NCI-H2227 (cell line): ENCODE results near the gene TNFRSF1B.

Source experiments
- DNase-seq: peaks from one replicate; lab custom pipeline; 2025; ENCODE audit not compliant: unreplicated experiment; lab: John Stamatoyannopoulos, UW

The TNFRSF1B gene

GRCh38 chr1:12174924-12175810 is 8.4 kb downstream of the TNFRSF1B start:
- no peak for DNase-seq

DNA sequence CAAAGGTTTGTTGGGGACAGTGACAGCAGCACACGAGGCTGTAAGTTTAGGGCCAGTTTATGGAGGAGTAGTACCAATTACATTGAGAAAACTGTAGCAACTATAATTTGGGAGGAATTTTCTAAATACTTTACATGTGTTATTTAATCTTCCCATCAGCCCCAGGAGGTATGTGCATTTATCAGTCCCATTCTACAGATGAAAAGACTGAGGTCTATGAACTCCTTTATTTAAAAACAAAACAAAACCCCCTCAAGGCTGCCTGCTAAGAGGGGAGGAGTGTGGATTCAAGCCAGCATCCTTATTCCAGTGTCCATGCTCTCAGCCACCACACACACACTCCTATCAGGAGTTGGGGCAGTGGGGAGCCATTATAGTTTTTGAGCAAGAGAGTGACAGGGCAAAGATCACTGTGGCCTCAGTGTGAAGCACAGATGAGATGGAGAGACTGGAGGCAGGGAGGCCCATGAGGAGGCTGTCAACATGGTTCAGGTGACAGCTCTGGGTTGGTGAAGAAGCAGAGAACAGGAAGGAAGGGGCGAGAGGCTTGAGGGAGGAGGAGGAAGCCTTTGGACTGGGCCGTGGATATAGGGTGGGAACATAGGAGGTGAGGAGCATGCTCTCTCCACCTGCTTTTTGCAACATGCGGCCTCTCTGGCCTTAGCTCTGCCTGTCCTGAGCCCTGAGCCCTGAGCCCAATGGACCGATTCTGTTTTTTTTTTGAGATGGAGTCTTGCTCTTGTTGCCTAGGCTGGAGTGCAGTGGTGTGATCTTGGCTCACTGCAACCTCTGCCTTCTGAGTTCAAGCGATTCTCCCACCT is 9.7 kb downstream of the TNFRSF1B start:
- no peak for DNase-seq

- DNase-seq, result no peak
These were observed 10.6 kb downstream of the TNFRSF1B start for GRCh38 chr1:12177156-12177998.

- DNase-seq, result peak; percentile 19
These were observed 11.2 kb downstream of the TNFRSF1B start for GRCh38 chr1:12177999-12178441.

DNA sequence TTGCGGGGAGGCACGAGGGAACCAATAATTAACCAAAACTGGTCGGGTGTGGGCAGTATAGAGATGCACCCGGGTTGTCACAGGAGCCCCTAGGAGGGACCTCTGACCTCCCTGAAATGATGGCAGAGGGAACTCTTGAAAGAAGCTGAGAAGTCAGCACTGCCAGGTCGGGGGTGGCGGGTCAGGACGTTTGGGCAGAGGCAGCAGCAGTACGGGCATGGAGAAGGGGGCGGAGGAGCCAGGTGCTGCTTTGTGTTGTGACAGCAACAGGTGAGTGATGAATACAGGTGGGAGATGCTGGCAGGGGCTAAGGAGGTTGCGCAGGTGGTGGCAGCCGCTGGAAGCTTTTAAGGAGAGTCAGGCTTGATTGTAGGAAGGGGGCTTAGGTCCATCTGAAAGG is 11.7 kb downstream of the TNFRSF1B start:
- no peak for DNase-seq

GRCh38 chr1:12179111-12179519 is 12.3 kb downstream of the TNFRSF1B start:
- DNase-seq, result no peak

- no peak for DNase-seq
These were observed 12.9 kb downstream of the TNFRSF1B start for GRCh38 chr1:12179676-12180075.

GRCh38 chr1:12180315-12180714 is 13.5 kb downstream of the TNFRSF1B start:
- no peak for DNase-seq

DNA sequence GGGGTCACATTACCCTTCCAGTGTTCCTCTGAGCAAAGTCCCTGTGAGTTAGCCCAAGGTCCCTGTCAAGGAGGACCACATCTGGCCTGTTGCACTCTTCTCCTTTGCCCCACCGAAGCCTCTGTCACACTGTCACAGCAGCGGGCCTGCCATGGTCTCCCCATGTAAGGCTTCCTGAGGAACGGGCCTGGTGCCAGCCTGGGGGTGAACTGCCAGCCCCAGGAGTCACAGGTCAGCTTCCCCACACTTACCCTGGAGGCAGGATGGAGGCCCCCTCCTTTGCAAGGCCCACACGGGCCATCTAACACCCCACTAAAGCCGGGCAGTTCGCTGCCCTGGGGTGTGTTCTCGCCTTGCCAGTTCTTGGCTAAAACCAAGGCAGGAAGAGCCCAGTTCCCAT is 14.1 kb downstream of the TNFRSF1B start:
- DNase-seq, result no peak

DNA sequence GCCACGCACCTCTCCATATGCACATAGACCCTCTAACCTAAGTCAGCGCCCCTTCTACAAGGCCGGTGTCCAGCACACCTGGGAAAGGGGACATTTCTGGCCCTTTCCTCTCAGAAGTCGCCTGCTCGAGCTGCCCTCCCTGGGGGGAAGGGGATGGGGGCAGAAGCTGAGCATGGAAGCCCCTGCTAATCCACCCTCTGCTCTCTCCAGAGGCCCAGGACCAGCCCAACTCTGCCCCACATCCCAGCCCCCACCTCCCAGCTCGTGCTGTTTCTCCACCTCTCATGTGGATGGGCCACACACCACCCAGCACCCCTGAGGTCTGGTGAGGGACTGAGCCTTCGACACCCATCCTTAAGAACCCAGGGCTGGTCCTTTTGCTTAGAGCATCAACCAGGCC is 14.8 kb downstream of the TNFRSF1B start:
- DNase-seq, result no peak

DNA sequence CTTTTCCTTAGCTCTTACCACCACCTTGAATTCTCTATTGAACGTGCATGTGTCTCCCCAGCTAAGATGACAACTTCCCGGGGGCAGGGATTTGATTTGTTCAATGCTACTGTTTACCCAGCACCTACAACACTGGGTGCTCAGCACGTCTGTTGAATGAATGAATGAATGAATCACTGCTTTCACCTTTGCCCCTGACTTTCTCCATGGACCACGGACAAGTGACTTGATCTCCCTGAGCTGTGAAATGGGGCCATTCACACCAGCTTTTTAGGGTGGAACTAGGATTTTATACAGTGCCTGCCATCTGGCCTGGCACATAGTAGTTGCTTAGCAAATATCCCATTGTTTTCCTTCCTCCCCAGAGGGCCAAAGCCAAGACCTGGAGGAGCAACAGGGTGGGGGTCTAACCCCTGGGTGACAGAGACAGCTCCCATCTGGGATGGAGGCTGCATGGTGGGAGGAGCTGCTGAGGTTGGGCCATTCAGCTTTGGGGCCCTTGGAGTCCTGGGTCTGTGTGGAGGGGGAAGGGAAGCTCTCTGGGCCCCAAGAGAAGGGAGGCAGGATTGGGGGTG is 15.7 kb downstream of the TNFRSF1B start:
- no peak for DNase-seq

DNA sequence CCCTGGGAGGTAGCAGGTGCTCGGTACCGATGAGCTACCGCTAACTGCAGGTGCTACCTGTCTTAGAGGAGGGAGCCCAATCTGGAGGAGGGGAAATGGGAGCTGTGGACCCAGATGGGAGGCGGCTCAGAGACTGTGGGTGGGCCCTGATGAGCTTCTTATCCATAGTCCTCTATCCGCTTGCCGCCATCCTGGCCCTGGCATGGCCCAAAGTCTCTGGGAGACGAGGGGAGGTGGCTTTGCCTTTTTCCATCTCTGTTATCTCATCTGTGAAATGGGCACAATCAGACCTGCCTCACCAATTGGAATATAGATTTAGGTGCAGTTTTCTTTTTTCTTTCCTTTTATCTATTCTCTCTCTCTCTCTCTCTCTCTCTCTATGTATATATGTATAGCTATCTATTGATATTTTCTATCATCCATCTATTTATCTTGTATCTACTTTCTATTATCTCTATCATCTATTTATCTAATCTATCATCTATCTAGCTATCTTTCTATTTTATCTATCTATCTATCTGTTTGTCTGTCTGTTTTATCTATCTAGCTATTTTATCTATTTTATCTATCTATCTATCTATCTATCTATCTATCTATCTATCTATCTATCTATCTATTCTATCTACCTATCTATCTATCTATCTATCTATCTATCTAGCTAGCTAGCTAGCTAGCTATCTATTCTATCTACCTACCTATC is 16.5 kb downstream of the TNFRSF1B start:
- DNase-seq, result no peak

- DNase-seq, result peak; percentile 31
These were observed 17.4 kb downstream of the TNFRSF1B start for GRCh38 chr1:12184008-12184681.

GRCh38 chr1:12185036-12185917 is 18.5 kb downstream of the TNFRSF1B start:
- no peak for DNase-seq

DNA sequence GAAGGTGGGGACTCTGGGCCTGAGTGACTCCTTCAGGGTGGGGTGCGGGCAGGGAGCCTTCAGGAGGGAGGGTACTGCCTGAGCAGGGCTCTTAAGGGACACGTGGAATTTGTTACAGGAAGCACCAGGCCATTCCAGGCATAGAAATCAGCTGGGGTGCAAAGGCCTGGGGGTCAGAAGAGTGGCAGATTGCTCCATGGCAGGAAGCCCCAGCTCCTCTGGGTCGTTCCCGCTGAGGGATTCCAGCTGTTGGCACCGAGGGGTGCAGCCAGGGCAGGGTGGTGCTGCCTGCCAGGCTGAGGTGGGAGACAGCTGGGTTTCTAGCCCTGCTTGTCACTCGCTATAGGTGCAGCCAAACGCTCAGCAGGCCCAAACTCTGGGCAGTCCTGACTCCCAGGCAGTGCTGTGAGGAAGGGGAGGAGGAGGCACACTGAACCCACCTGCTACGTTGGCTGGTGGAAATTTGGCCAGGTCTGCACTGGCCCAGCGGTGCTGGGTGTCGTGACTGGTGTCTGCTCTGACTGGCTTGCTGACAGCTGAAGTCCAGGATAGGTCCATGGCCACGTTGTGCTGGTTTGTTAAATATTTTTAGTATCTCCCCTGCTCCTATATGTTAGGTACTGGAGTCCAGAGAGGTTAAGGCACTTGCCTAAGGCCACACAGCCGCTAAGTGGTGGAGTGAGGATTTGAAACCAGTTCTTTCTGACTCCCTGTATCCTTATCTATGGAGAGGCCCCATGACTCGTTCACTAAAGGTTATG is 19.3 kb downstream of the TNFRSF1B start:
- DNase-seq, result no peak

- no peak for DNase-seq
These were observed 19.8 kb downstream of the TNFRSF1B start for GRCh38 chr1:12186679-12186985.

GRCh38 chr1:12188115-12188514 is 21.3 kb downstream of the TNFRSF1B start:
- DNase-seq, result no peak
